ENCODE data around the gene TMEM132D.

TMEM132D gene

DNA sequence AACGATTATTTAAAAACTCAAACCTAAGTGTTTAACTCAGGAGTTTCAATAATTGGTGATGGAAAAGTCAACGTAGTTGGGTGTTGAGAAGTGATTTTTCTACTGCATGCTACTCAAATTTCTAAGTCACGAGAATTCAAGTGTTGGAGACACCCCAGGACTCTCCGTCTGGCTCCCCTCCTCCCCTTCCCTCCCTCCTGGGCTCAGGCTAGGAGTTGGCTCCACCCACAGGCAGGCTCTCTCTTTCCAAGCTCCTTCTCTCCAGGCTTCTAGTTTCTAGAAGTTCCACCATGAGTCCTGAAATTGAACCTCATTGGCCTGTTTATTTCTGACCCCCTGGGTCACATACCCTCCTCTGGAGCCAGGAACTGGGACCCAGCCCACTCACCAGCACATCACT, 73.0 kb downstream of the TMEM132D start:
- Histone ChIP-seq H3K27ac (no peak overlapping the region), H3K9ac (no peak overlapping the region), H3K4me2 (no peak overlapping the region), H4K20me1 (ENCODE audit: insufficient read depth) (no peaks in the 10 kb centered on the region), H2AFZ (ENCODE audit: low read depth) (no peak overlapping the region), H3K4me3 (IDR thresholded peaks at IDR 0.05; ENCODE audit: insufficient read depth, low read depth, low read length) (no peak overlapping the region), H3K4me1 (ENCODE audit: low read depth, poor library complexity, severe bottlenecking) (no peaks in the 10 kb centered on the region), H3K36me3 (ENCODE audit: insufficient read depth) (no peaks in the 10 kb centered on the region), H3K27me3 (ENCODE audit: insufficient read depth, low read depth) (no peaks in the 10 kb centered on the region), H3K79me2 (ENCODE audit: insufficient read depth, low read depth) (no peaks in the 10 kb centered on the region)
- TF ChIP-seq CTCF (conservative IDR thresholded peaks at IDR 0.05; ENCODE audit: low read depth, low read length): no peak

GRCh38 chr12:129827866-129828384, 75.9 kb downstream of the TMEM132D start:
- Histone ChIP-seq H3K36me3 (ENCODE audit: insufficient read depth) (no peaks in the 10 kb centered on the region), H3K79me2 (ENCODE audit: insufficient read depth, low read depth) (no peaks in the 10 kb centered on the region), H3K9ac (no peak overlapping the region), H2AFZ (ENCODE audit: low read depth) (no peak overlapping the region), H4K20me1 (ENCODE audit: insufficient read depth) (no peaks in the 10 kb centered on the region), H3K4me2 (no peak overlapping the region), H3K27me3 (ENCODE audit: insufficient read depth, low read depth) (no peaks in the 10 kb centered on the region), H3K4me3 (IDR thresholded peaks at IDR 0.05; ENCODE audit: insufficient read depth, low read depth, low read length) (no peak overlapping the region), H3K4me1 (ENCODE audit: low read depth, poor library complexity, severe bottlenecking) (no peaks in the 10 kb centered on the region), H3K27ac (no peak overlapping the region)
- TF ChIP-seq CTCF (conservative IDR thresholded peaks at IDR 0.05; ENCODE audit: low read depth, low read length): no peak

DNA sequence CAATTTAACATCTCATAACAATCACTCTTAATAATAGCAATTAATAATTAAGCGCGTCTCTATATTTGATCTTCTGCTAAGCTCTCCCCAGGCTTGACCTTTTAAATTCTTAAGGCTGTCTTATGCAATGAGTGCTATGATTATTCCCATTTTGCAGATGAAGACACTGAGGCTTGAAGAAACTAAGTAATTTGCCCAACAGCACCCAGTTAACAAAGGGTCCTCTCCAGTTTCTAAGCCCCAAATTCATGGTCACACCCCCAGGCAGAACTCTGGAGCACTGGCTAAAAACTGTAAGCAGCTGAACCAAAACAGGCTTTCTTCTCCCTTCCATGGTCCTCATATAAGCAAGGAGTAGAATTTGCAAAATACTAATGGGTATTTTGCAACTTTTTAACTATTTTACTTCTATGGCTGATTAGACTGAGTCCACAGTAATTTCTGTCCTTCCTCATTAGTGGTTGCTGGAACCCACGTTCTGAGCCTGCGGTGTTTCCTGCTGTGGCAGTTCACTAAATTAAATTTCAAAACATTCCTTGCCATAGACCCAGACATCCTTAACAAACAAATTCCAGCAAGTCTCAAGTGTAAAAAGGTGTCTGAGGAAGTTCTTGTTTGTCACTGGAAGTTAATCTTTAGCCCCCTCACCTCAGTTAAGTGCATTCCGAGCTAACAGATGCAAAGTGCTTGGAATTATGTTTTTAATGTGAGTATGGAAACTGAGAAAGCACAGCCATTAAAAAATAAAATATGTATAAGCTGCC, 76.5 kb downstream of the TMEM132D start:
- H3K9ac ChIP-seq: no peak overlapping the region
- H2AFZ ChIP-seq (ENCODE audit: low read depth): no peak overlapping the region
- H3K36me3 ChIP-seq (ENCODE audit: insufficient read depth): no peaks in the 10 kb centered on the region
- H3K4me1 ChIP-seq (ENCODE audit: low read depth, poor library complexity, severe bottlenecking): no peaks in the 10 kb centered on the region
- H3K4me2 ChIP-seq: no peak overlapping the region
- no peaks in the 10 kb centered on the region for H3K27me3 ChIP-seq (ENCODE audit: insufficient read depth, low read depth)
- no peaks in the 10 kb centered on the region for H3K79me2 ChIP-seq (ENCODE audit: insufficient read depth, low read depth)
- H4K20me1 ChIP-seq (ENCODE audit: insufficient read depth): no peaks in the 10 kb centered on the region
- no peak for TF ChIP-seq CTCF (conservative IDR thresholded peaks at IDR 0.05; ENCODE audit: low read depth, low read length)
- H3K4me3 ChIP-seq (IDR thresholded peaks at IDR 0.05; ENCODE audit: insufficient read depth, low read depth, low read length): no peak overlapping the region
- H3K27ac ChIP-seq: no peak overlapping the region

DNA sequence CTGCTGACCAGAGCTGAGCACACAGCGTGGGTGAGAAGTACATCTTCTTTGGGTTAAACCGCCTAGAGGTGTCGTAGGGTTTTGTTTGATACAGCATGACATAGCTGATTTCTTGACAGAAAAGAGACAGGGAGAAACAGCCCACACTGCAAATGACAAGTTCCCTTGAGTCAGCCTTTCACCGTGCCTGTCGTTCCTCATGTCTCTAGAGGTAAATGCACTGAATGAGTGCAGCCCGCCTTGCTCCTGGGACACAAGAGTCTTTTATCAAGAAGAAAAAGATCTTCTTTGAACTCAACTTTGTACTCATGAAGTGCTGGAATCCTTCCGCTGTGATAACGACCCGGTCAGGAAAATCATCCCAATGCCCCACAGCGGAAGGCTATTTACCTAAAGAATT, 77.6 kb downstream of the TMEM132D start:
- Histone ChIP-seq H2AFZ (ENCODE audit: low read depth) (no peak overlapping the region), H3K4me2 (no peak overlapping the region), H3K79me2 (ENCODE audit: insufficient read depth, low read depth) (no peaks in the 10 kb centered on the region), H4K20me1 (ENCODE audit: insufficient read depth) (no peaks in the 10 kb centered on the region), H3K36me3 (ENCODE audit: insufficient read depth) (no peaks in the 10 kb centered on the region), H3K27me3 (ENCODE audit: insufficient read depth, low read depth) (no peaks in the 10 kb centered on the region), H3K4me3 (IDR thresholded peaks at IDR 0.05; ENCODE audit: insufficient read depth, low read depth, low read length) (no peak overlapping the region), H3K4me1 (ENCODE audit: low read depth, poor library complexity, severe bottlenecking) (no peaks in the 10 kb centered on the region), H3K27ac (no peak overlapping the region), H3K9ac (no peak overlapping the region)
- TF ChIP-seq CTCF (conservative IDR thresholded peaks at IDR 0.05; ENCODE audit: low read depth, low read length): no peak
